Measurements from ENCODE around the gene CCND1.

Gene CCND1

DNA sequence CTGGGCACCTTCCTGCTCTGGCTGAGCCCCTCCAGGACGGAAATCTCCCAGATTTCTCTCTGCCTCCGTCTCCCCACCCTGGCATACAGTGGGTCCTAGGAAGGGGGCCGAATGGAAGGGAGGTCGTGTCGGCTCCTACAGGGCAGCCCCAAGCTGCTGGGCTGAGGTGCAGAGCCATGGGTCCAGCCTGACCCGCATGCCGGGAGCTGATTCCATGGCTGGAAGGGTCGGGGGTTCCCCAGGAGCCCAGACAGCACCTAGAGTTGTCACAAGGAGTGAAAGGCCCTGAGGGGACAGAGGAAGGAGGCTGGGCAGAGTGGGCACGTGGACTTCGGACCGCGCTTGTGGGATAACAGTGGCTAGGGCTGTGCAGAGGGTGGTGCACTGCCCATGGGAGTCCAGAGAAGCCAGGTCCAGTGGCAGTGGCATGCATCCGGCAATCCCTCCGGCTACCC, 16.5 kb downstream of the CCND1 start:
- TF ChIP-seq TAF1 (IDR thresholded peaks at IDR 0.05; ENCODE audit: borderline replicate concordance, insufficient read depth, low read length) (no peak), POLR2AphosphoS5 (IDR thresholded peaks at IDR 0.05; ENCODE audit: low read depth, low read length) (no peak), SIN3A (IDR thresholded peaks at IDR 0.05; ENCODE audit: borderline replicate concordance, insufficient read depth, low read length) (no peak), FOXP2 (optimal IDR thresholded peaks at IDR 0.05; ENCODE audit: borderline replicate concordance, extremely low read depth, extremely low read length, insufficient read depth) (no peak)
- TF ChIP-seq, protein P1, sequence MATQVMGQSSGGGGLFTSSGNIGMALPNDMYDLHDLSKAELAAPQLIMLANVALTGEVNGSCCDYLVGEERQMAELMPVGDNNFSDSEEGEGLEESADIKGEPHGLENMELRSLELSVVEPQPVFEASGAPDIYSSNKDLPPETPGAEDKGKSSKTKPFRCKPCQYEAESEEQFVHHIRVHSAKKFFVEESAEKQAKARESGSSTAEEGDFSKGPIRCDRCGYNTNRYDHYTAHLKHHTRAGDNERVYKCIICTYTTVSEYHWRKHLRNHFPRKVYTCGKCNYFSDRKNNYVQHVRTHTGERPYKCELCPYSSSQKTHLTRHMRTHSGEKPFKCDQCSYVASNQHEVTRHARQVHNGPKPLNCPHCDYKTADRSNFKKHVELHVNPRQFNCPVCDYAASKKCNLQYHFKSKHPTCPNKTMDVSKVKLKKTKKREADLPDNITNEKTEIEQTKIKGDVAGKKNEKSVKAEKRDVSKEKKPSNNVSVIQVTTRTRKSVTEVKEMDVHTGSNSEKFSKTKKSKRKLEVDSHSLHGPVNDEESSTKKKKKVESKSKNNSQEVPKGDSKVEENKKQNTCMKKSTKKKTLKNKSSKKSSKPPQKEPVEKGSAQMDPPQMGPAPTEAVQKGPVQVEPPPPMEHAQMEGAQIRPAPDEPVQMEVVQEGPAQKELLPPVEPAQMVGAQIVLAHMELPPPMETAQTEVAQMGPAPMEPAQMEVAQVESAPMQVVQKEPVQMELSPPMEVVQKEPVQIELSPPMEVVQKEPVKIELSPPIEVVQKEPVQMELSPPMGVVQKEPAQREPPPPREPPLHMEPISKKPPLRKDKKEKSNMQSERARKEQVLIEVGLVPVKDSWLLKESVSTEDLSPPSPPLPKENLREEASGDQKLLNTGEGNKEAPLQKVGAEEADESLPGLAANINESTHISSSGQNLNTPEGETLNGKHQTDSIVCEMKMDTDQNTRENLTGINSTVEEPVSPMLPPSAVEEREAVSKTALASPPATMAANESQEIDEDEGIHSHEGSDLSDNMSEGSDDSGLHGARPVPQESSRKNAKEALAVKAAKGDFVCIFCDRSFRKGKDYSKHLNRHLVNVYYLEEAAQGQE (IDR thresholded peaks at IDR 0.05; ENCODE audit: insufficient read depth in 1 of 2, low read depth in 2 of 2, low read length in 2 of 2): no peak

DNA sequence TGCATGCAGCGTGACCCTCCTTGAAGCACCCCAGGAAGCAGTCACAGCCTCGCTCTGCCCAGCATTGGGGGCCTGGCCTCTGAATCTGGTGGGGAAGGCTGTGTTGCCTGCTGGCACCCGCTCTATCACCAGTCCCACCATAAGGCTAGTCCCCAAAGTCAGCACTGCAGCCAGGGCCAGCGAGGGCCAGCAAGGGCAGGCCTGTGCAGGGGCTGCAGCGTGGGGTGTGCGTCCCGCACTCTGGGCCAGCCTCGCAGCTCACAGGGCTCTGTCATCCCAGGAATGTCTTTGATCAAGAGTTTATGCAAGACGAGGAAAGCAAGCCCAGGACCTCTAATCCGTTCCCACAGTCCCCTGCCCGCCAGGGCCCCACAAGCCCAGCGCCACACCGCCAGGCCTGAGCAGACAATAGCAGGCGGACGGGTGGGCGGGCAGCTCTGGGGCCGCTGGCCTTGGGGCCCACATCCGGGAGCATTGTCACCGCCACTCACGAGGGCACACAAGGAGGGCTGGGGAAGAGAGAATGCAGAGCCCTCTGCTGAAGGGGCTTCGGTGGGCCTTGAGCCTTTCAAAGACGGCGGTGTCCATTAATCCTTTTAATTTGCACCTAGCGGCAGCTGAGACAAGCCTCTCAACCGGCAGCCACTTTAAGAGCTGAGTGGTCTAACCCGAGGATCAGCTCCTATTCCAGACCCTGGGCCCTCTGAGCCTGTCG, 17.1 kb downstream of the CCND1 start:
- TF ChIP-seq, protein P1 (IDR thresholded peaks at IDR 0.05; ENCODE audit: insufficient read depth in 1 of 2, low read depth in 2 of 2, low read length in 2 of 2): no peak
- TF ChIP-seq FOXP2 (optimal IDR thresholded peaks at IDR 0.05; ENCODE audit: borderline replicate concordance, extremely low read depth, extremely low read length, insufficient read depth) (no peak), SIN3A (IDR thresholded peaks at IDR 0.05; ENCODE audit: borderline replicate concordance, insufficient read depth, low read length) (no peak), POLR2AphosphoS5 (IDR thresholded peaks at IDR 0.05; ENCODE audit: low read depth, low read length) (no peak), TAF1 (IDR thresholded peaks at IDR 0.05; ENCODE audit: borderline replicate concordance, insufficient read depth, low read length) (no peak)

DNA sequence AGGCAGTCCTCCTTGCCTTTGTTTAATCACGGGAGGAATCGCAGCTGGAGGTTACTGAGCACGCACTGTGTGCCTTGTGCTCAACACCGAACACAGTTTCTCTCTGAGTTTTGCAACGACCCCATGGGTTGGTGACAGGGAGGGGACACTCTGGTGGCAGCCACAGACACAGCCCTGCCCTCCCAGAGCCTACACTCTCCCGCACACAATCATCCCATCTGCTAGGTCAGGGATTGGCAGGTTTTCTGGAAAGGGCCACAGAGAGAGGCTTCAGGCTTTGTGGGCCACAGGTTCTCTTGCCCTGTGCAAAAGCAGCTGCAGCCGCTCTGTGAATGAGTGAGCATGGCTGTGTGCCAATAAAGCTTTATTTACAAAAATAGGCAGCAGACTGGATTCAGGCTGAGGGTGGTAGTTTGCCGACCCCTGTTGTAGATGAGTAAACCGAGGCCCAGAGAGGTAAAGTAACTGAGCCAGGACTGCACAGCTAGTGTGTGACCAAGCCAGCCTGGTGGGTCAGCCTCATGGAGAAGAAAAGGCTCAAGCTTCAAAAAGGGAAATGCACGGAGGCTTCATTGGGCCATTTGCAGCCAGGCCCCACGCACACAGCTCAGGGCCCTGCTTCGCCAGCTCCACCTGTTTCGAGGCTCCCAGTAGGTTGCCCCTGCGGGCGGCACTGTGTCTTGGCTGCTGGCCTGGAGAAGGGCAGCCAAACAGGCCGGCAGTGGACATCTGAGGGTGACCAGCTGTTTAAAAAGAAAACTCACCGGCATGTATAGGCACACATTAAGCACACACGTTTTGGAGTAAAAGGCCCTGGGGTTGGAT, 17.9 kb downstream of the CCND1 start:
- TF ChIP-seq SIN3A (IDR thresholded peaks at IDR 0.05; ENCODE audit: borderline replicate concordance, insufficient read depth, low read length): no peak
- no peak for TF ChIP-seq FOXP2 (optimal IDR thresholded peaks at IDR 0.05; ENCODE audit: borderline replicate concordance, extremely low read depth, extremely low read length, insufficient read depth)
- TF ChIP-seq, protein P1 (IDR thresholded peaks at IDR 0.05; ENCODE audit: insufficient read depth in 1 of 2, low read depth in 2 of 2, low read length in 2 of 2): no peak
- TF ChIP-seq TAF1 (IDR thresholded peaks at IDR 0.05; ENCODE audit: borderline replicate concordance, insufficient read depth, low read length): no peak
- TF ChIP-seq POLR2AphosphoS5 (IDR thresholded peaks at IDR 0.05; ENCODE audit: low read depth, low read length): no peak

DNA sequence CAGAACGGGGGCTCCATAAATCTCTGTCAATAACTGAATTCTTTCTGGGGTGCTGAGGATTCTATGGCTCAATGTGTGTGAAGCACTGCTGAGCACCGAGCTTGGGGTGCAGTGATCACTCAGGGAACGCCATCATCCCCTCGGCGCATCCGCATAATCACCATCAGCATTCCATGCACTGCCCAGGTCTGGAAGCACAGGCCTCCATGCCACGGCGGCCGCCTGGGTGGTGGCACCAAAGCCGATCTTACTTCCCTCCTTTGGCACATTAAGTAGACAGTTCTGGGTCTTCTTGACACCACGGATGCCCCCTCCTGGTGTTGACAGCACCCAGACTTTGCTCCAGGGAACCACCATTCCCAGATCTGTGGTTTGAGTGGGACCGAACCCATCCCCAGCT, 18.6 kb downstream of the CCND1 start:
- TF ChIP-seq, protein P1 (IDR thresholded peaks at IDR 0.05; ENCODE audit: insufficient read depth in 1 of 2, low read depth in 2 of 2, low read length in 2 of 2): no peak
- TF ChIP-seq SIN3A (IDR thresholded peaks at IDR 0.05; ENCODE audit: borderline replicate concordance, insufficient read depth, low read length): no peak
- no peak for TF ChIP-seq POLR2AphosphoS5 (IDR thresholded peaks at IDR 0.05; ENCODE audit: low read depth, low read length)
- no peak for TF ChIP-seq FOXP2 (optimal IDR thresholded peaks at IDR 0.05; ENCODE audit: borderline replicate concordance, extremely low read depth, extremely low read length, insufficient read depth)

All from PFSK-1 (cell line).